Stimulated activated CD4-positive, alpha-beta T cell treated with anti-CD3 and anti-CD28 coated beads, Interleukin-4, amount 100 ng/mL, for 1 hour (primary cell): Measurements from ENCODE around the gene CLCNKA.

Experiments used
- DNase-seq: peaks from one replicate; pipeline ENCODE4 v3.0.0-alpha.2; 2020

The CLCNKA gene

DNA sequence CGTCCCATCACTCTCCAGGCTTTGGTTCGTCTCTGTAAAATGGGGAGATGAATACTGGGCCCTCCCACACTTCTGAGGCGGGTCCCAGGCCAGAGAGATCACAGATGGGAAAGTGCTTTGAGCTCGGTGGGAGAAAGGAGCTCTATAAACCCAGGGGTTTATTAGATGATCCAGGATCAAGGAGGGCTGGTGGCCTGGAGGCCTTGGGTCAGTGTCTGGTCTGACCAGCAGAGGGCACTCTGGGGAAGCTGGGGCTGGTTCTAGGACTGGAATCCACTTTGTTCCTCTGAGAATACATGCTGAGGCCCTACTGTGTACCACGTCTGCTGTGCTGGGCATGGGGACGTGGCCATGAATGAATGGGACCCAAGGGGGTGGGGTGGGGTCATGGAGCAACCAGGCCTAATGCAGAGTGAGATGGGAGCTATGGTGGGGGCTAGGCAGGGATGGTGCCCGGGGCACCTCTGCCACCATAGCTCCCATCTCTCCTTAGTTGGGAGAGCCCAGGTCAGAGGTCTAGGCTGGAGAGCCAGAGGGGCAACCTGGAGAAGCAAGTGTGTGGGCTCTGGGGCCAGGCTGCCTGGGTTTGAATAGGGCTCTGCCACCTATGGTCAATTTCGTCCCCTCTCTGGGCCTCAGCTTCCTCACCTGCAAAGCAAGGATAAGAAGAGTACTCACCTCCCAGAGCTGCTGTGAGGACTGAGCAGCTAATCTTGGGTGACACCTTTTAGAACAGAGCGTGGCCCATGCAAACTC lies 60.6 kb downstream of the CLCNKA start:
- peak; percentile 65 for DNase-seq

DNA sequence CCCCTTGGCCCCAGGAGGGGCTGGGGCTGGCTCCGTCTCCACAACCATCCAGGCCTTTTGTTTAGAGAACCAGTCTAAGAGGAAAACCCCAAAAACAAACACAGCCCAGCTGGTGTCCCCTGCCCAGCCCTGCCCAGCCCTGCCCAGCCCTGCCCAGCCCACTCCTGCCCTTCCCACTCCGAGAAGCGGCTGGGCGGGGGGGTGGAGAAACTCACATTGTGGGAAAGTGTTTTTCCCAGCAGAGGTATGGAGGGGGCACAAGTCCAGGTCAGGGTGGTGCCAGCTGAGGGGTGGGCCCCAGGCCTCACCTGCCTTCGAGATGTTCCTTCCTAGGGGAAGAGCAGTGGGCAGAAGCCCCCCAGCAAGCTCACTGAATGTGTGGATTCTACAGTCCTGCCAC lies 61.6 kb downstream of the CLCNKA start:
- DNase-seq: no peak
